ENCODE measurements around the gene TMEM184A. TPM values are rescaled to one million over a fixed set of nuclear protein-coding genes. Genes with fewer than 3 reads are reported as not detected.

TMEM184A gene
- total and polyA plus RNA-seq, 10 of the 15 experiments (the other 5 are each of a cell fraction or from before 2014, with no cell fraction given), result 0.04 to 0.15 TPM; not detected in 8

- TF ChIP-seq PRDM15 (CRISPR knock-in tag; IDR thresholded peaks at IDR 0.05), result no peak
- TF ChIP-seq SPI1 (IDR thresholded peaks at IDR 0.05; ENCODE audit: borderline replicate concordance, insufficient read depth, low read depth, low read length), result no peak
- TF ChIP-seq MYB (IDR thresholded peaks at IDR 0.05; ENCODE audit: borderline replicate concordance, low read depth, low read length), result no peak
- no peak for TF ChIP-seq ATF3 (IDR thresholded peaks at IDR 0.05; ENCODE audit: borderline replicate concordance, extremely low read depth, low read depth, low read length)
These were observed 20.9 kb downstream of the TMEM184A start (continued) for GRCh38 chr7:1535100-1535458.

- Histone ChIP-seq H3K4me2 (ENCODE audit: control insufficient read depth, insufficient read depth) (peak overlapping the region; percentile 1; the same call in 1 of the 2 replicates), H2AFZ (ENCODE audit: control insufficient read depth, low read depth, low read length) (no peak overlapping the region), H3K27me3 (replicated peaks in 1 of 2; ENCODE audit: control insufficient read depth in 2 of 2, insufficient read depth in 2 of 2, low read length in 1 of 2) (no peaks in the 10 kb centered on the region), H3K9ac (ENCODE audit: control insufficient read depth, insufficient read depth, low read length) (no peak overlapping the region), H3K4me1 (ENCODE audit: control insufficient read depth, insufficient read depth, low read length) (peaks cover 13% of the 10 kb centered on the region), H3K27ac (ENCODE audit: control insufficient read depth, insufficient read depth) (no peak overlapping the region), H3K9me3 (replicated peaks; ENCODE audit: control insufficient read depth, insufficient read depth, low read length) (no peaks in the 10 kb centered on the region), H3K36me3 (ENCODE audit: control insufficient read depth in 2 of 2, insufficient read depth in 2 of 2, low read length in 1 of 2) (peaks cover 0 to 5% of the 10 kb centered on the region in 2 experiments; a peak in 2 of 4 replicates), H4K20me1 (ENCODE audit: control insufficient read depth, insufficient read depth) (peaks cover 7% of the 10 kb centered on the region; the same call in 1 of the 2 replicates), H3K79me2 (ENCODE audit: control insufficient read depth, insufficient read depth, low read length) (peaks cover 43% of the 10 kb centered on the region), H3K4me3 (no peak overlapping the region)
- POLR2A ChIA-PET, result interaction anchor here (1.1 kb wide), 1 partner anchor 32 kb away, joined by 3 read pairs; no protein-coding TSS in a partner anchor
- TF ChIP-seq ESRRA (IDR thresholded peaks at IDR 0.05; ENCODE audit: low read length), result no peak
- TF ChIP-seq PKNOX1 (IDR thresholded peaks at IDR 0.05), result peak; percentile 40; the same call in 1 of the 2 replicates
- intact Hi-C loops (cut with micrococcal nuclease; ENCODE audit: unreplicated experiment) (no loop called here), in situ Hi-C loops (cut with MboI) (no loop called here)
- CTCF ChIA-PET, result interaction anchor here (3.0 kb wide), 1 partner anchor 29 kb away, joined by 9 read pairs; no protein-coding TSS in a partner anchor
- ATAC-seq, result no peak
- SMC1A ChIA-PET (ENCODE audit: uncharacterized antibody, unreplicated experiment), result no interaction called here
- BruUV-seq (replicated peaks), result no TSS peak
- no peak for FAIRE-seq
- WGBS (ENCODE audit: insufficient coverage, insufficient replicate concordance, low lambda C conversion rate, missing lambda C conversion rate), result 93% methylated on average over 29 of the region's 30 CpGs
- no peak for DNase-seq (ENCODE audit: low read depth, low spot score)
- RAD21 ChIA-PET (ENCODE audit: unreplicated experiment), result interaction anchor here (0.5 kb wide), 1 partner anchor 1103 kb away, joined by 3 read pairs; no protein-coding TSS in a partner anchor
These were observed 21.5 kb downstream of the TMEM184A start for GRCh38 chr7:1534330-1535099.

All from GM12878 (cell line).